SIG-M5 treated with dmso at 0.1 percent for 504 hours (cell line): ENCODE measurements around the gene CYSLTR2.

Experiments used
- DNase-seq: peaks from one replicate; lab custom pipeline; 2025; ENCODE audit not compliant: unreplicated experiment; lab: John Stamatoyannopoulos, UW

The CYSLTR2 gene

DNA sequence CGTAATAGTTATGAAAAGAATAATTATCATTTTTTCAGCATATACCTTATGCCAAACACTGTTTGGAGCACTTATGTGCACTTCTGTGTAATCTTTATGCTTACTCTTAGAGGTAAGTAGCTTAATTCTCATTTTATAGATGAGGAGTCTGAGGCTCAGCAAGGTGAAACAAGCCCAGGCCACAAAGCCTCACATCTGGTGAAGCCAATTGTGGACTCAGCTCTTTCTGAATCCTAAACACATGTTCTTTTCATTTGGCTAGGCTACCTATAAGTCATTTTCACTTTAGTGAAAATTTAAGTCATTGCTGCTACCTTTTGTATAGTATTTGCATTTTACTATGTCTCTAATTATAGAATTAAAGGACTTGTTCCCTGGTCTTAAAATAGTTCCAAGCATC, 84.0 kb downstream of the CYSLTR2 start:
- no peak for DNase-seq

DNA sequence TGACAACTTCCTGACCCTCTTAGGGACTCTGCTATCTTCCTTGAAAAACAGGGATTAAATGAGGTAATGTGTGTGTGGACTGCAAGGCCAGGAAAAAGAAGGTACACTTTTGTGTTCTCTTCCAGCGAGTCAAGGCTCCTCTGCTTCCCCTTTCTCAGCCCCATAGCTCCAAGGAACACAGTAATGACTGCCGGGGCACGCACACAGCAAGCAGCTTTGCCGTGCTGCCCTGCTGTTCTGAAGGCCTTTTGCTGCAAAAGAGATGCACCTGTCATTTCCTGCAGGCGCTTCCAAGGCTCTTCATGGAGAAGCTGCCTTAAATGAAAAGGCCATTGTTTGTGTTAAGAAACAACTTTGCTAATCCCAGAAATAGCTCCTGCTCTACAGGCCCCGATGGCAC, 84.6 kb downstream of the CYSLTR2 start:
- DNase-seq, result no peak

DNA sequence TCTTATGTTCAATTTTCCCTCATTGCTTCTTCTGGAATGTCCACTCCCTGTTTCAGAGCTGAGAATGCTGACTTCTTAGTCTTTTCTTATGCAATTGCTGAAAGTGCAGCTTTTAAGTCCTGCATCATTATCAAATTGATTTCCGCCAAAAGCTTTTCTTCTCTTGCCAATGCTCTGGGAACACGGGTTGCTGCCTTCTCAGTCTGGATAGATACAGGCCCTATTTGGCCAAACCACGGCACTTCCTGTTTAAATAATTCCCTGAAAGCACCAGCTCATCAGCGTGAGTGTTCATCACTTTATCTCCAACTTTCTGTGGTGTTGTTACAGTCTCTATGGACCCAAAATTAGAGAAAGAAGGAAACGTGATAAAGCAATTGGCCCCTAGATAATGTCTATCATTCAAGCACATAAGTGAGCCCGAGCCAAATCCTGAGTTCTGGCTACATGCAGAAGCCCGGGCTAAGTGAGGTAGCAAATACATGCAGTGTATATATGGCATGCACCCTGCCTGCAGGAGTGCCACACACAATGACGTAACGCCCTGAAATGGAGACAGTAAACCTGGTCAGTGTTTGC, 85.7 kb downstream of the CYSLTR2 start:
- no peak for DNase-seq

DNA sequence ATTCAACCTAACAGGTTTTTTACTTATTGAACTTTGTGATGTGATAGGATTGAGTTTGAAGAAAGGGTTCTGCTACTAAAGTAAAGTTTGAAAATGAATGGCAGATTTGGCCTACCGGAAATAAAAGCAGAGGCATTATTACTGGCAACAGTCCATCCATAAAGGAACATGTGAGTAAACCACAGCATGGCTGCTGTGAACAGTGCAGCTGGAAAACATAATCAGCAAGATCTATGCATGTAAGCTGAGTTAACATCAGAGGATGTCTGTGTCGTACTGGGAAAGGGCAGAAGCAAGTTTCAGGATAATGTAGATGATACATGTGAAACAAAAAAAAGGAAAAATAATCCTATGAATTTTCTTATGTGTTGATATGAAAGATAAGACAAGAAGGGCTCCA, 87.6 kb downstream of the CYSLTR2 start:
- no peak for DNase-seq

DNA sequence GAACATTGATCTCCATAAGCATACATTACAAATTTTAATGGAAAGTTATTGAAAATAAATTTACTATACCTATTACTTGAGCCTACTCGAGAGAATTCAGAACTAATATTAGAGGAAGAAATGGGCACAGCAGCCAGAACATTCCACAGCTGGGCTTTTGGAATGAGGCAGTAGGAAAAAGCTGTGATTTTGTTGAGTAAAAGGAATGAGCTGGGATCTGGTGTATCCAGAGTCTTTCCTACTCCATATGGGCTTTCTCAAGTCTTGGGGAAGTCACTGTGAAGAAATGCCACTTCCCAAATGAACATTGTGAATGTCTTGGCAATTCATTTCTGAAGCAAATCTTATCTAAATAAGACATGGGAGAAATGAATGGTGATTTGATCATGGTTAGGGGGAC, 93.1 kb downstream of the CYSLTR2 start:
- DNase-seq, result no peak

DNA sequence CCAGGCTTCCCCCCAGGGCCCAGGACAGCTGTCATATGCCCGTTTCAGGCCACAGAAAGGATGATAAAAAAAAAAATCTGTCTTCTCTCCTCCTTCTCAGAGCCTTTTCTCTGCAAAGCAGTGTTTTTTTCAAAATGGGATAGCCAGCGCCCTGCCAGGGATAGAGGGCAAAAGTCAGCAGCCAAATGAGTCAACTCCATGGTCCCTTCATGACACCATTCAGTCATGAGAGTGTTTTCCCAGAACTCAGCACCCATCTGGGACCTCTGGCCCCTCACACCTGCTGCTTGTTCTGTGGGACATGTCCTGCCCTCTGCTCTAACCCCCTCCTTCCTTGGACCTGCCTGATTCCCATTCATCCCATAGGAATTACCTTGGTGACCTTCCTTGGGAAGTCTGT, 95.0 kb downstream of the CYSLTR2 start:
- no peak for DNase-seq

DNA sequence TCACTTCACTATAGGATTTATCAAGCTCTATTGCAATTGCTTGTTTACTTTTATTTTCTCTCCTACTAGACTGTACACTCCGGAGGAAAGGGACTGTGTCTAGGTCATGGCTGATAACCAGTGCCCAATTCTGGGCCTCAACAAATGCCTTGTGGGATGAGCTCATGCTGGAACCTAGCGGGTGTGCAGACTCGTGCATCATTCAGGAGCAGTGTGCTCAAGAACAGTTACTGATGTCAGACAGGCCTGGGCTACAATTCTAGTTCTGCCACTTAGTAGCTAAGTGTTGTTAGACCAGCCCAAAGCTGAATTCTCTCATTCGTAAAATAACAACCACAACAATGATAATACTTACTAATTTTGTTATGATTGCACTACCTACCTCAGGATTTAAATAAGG, 95.4 kb downstream of the CYSLTR2 start:
- DNase-seq, result no peak

DNA sequence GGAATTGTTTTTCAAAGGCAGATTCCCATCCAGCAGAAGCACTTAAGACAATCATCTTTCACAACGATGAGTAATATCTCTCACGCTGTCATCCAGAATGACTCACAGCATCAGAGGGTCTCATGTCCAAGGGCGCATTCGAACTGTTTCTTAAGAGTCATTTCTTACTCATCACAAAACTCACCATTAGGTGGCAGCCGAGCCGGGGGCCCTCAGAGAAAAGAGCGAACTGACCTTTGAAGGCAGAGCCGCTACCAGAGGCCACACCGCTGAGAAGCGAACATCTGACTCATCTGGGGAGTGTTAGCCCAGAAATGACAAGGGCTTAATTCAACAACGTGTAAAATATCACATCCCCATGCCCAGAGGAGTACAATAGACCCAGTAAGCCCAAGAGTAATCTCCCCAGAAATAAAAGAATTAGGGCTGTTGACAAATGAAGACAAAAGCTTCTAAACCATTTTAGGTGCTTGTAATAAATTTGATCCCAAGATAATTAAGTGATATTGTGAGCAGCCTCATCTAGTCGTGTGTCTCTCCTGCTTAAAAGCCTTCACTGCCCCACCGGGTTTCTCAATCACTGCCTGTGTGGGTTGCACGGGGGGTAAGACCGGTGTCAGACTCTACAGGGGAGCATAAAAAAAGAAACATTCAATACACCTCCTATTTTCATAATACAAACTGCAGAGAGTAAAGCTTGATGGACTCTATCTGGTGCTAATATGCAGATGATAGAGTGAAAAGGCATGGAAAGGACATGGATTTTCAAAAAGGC, 96.2 kb downstream of the CYSLTR2 start:
- peak; percentile 91 for DNase-seq

DNA sequence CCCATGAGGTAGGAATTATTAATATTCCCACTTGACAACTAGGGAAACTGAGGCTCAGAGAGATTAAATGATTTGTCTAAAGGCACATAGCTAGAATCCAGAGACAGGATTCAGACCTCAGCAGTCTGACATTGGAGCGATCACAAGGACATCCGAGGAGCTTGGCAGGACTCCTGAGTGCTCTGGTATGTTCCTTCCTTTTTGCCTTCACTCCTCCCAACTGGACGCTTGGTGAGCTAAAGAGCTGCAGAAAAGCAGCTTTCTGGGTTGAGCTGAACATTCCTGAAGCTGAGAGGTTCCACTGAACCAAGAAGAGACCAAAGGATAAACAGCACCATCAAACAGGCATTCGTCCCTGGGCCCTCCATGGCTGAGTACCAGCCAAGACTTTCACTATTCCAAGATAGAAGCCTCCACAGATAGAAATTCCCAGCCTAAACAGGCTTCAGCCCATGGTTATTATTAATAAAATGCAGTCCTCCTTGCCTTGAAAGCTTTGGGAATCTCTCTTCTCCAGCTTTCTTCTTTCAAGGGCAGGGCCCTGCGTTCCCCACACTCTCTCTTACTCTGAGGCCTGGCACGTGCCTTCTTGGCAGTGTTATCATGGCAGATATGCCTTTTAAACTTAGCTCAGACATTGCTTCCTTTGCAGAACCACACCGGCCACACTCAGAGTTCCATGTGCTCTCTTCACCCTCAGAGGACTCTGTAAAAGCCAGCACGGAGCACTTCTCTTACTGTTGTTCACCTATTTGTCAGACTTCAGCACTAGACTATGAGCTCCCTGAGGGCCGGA, 97.1 kb downstream of the CYSLTR2 start:
- DNase-seq, result no peak

DNA sequence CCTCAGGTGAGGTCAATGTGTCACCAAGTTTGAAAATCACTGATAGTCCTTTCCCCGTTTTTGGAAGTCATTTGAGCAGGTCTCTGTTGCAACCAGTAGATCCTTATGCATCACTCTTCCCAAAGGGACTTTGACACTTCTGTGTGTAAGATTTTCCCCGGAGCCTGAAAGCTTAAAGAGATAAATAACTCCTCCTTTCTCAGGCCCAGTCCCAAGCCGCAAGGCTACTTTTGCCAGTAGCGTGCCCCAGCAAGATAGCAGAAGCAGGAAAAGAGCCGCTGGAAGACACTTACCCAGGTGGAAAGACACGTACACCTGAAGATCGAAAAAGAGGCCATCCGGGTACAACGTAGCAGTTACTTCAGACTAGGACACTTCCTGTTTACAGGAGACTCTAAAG, 106.9 kb downstream of the CYSLTR2 start:
- no peak for DNase-seq
